Kidney glomerular epithelial cell (primary cell): ENCODE measurements around the gene CAVIN2.

Source experiments
- DNase-seq: peaks from one replicate; lab custom pipeline; 2025; lab: John Stamatoyannopoulos, UW

Gene CAVIN2

GRCh38 chr2:191846515-191847476, at the start of gene CAVIN2:
TSS of gene CAVIN2 (minus strand) at chr2:191847088. CDS start at chr2:191846925, 163 bp downstream.
- peak; percentile 74 for DNase-seq

- no peak for DNase-seq
Observed at GRCh38 chr2:191895743-191896142, 48.9 kb upstream of the CAVIN2 start.

- DNase-seq, result no peak
Observed at GRCh38 chr2:191895195-191895594, 48.3 kb upstream of the CAVIN2 start.

- DNase-seq, result peak; percentile 89
Observed at GRCh38 chr2:191894681-191895147, 47.8 kb upstream of the CAVIN2 start.

- no peak for DNase-seq
Observed at GRCh38 chr2:191892391-191892790, 45.5 kb upstream of the CAVIN2 start.

- no peak for DNase-seq
Observed at GRCh38 chr2:191891656-191892055, 44.8 kb upstream of the CAVIN2 start.

- no peak for DNase-seq
Observed at GRCh38 chr2:191889931-191890330, 43.0 kb upstream of the CAVIN2 start.

GRCh38 chr2:191888400-191889166, 41.7 kb upstream of the CAVIN2 start:
- no peak for DNase-seq

GRCh38 chr2:191885650-191886049, 38.8 kb upstream of the CAVIN2 start:
- no peak for DNase-seq

- DNase-seq, result no peak
Observed at GRCh38 chr2:191885098-191885497, 38.2 kb upstream of the CAVIN2 start.

- DNase-seq, result no peak
Observed at GRCh38 chr2:191881982-191882816, 35.3 kb upstream of the CAVIN2 start.

- DNase-seq, result peak; percentile 94
Observed at GRCh38 chr2:191878548-191879279, 31.8 kb upstream of the CAVIN2 start.

- DNase-seq, result no peak
Observed at GRCh38 chr2:191877875-191878274, 31.0 kb upstream of the CAVIN2 start.

GRCh38 chr2:191875859-191876258, 29.0 kb upstream of the CAVIN2 start:
- DNase-seq, result no peak

- DNase-seq, result no peak
Observed at GRCh38 chr2:191870744-191871143, 23.9 kb upstream of the CAVIN2 start.

- peak; percentile 28 for DNase-seq
Observed at GRCh38 chr2:191869781-191870180, 22.9 kb upstream of the CAVIN2 start.

GRCh38 chr2:191869178-191869577, 22.3 kb upstream of the CAVIN2 start:
- peak; percentile 38 for DNase-seq

GRCh38 chr2:191867507-191867847, 20.6 kb upstream of the CAVIN2 start:
- peak; percentile 83 for DNase-seq

GRCh38 chr2:191866675-191867506, 20.0 kb upstream of the CAVIN2 start:
- peak; percentile 92 for DNase-seq

GRCh38 chr2:191866195-191866594, 19.3 kb upstream of the CAVIN2 start:
- DNase-seq, result no peak
